IMR-90 (cell line): ENCODE measurements around the gene EXOC4.

ENCODE experiments used
- CEBPB ChIP-seq: IDR thresholded peaks from 2 replicates; pipeline ENCODE4 v1.6.1; 2012; ENCODE audit warnings: low read depth, low read length, improper control_type of control experiment
- CHD1 ChIP-seq: IDR thresholded peaks from 2 replicates; pipeline ENCODE4 v1.6.1; 2012; ENCODE audit warnings: low read depth, low read length, improper control_type of control experiment
- ELK1 ChIP-seq: fragments of 150-350 bp; IDR thresholded peaks from 2 replicates; pipeline ENCODE4 v1.6.1; 2016; ENCODE audit warnings: low read depth, mild to moderate bottlenecking, low read length, moderate library complexity, borderline replicate concordance
- MAFK ChIP-seq: IDR thresholded peaks from 2 replicates; pipeline ENCODE4 v1.6.1; 2012; ENCODE audit warnings: low read depth, low read length, improper control_type of control experiment
- MAZ ChIP-seq: IDR thresholded peaks from 2 replicates; pipeline ENCODE4 v1.6.1; 2012; ENCODE audit warnings: low read depth, mild to moderate bottlenecking, low read length, improper control_type of control experiment, moderate library complexity, borderline replicate concordance
- MXI1 ChIP-seq: IDR thresholded peaks from 2 replicates; pipeline ENCODE4 v1.6.1; 2012; ENCODE audit warnings: low read depth, mild to moderate bottlenecking, low read length, moderate library complexity, borderline replicate concordance
- NFE2L2 ChIP-seq: fragments of 150-350 bp; IDR thresholded peaks from 2 replicates; pipeline ENCODE4 v1.6.1; 2016; ENCODE audit warnings: low read depth, mild to moderate bottlenecking, low read length
- POLR2A ChIP-seq: IDR thresholded peaks from 2 replicates; pipeline ENCODE4 v1.6.1; 2012; ENCODE audit warnings: mild to moderate bottlenecking, low read depth, low read length
- RAD21 ChIP-seq: IDR thresholded peaks from 2 replicates; pipeline ENCODE4 v1.6.1; 2012; ENCODE audit warnings: low read length, improper control_type of control experiment
- RCOR1 ChIP-seq: IDR thresholded peaks from 2 replicates; pipeline ENCODE4 v1.6.1; 2012; ENCODE audit warnings: mild to moderate bottlenecking, low read length, improper control_type of control experiment; ENCODE audit not compliant: insufficient replicate concordance
- RFX5 ChIP-seq: IDR thresholded peaks from 2 replicates; pipeline ENCODE4 v1.8.0; 2012; ENCODE audit warnings: low read depth, mild to moderate bottlenecking, low read length, moderate library complexity
- SMC3 ChIP-seq: fragments of 150-350 bp; IDR thresholded peaks from 2 replicates; pipeline ENCODE4 v1.6.1; 2016; ENCODE audit warnings: low read depth, mild to moderate bottlenecking, antibody characterized with exemption, low read length, moderate library complexity
- USF2 ChIP-seq: fragments of 150-350 bp; IDR thresholded peaks from 2 replicates; pipeline ENCODE4 v1.6.1; 2017; ENCODE audit warnings: mild to moderate bottlenecking, antibody characterized with exemption, low read length, low read depth
- TF ChIP-seq, protein P1 (sequence below): conservative IDR thresholded peaks from 2 replicates; pipeline ENCODE4 v1.5.1; 2012; ENCODE audit warnings: mild to moderate bottlenecking, low read depth, low read length, improper control_type of control experiment

DNA sequence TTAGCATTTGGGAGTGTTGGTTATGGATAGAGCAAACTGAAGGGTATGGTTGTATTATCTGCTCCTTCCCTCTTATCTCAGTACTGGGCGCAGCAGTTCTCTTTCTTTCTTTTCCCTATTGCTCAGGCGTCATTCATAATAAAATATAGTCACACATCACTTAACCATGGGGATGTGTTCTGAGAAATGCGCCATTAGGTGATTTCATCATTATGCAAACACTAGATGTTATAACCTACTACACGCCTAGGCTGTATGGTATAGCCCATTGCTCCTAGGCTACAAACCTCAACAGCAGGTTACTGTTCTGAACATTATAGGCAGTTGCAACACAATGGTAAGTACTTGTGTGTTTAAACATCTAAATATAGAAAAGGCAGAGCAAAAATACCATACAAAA is 401.7 kb downstream of the EXOC4 start:
- TF ChIP-seq, protein P1, sequence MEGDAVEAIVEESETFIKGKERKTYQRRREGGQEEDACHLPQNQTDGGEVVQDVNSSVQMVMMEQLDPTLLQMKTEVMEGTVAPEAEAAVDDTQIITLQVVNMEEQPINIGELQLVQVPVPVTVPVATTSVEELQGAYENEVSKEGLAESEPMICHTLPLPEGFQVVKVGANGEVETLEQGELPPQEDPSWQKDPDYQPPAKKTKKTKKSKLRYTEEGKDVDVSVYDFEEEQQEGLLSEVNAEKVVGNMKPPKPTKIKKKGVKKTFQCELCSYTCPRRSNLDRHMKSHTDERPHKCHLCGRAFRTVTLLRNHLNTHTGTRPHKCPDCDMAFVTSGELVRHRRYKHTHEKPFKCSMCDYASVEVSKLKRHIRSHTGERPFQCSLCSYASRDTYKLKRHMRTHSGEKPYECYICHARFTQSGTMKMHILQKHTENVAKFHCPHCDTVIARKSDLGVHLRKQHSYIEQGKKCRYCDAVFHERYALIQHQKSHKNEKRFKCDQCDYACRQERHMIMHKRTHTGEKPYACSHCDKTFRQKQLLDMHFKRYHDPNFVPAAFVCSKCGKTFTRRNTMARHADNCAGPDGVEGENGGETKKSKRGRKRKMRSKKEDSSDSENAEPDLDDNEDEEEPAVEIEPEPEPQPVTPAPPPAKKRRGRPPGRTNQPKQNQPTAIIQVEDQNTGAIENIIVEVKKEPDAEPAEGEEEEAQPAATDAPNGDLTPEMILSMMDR, result no peak
- TF ChIP-seq POLR2A (no peak), RFX5 (no peak), CEBPB (no peak), CHD1 (no peak), USF2 (no peak), ELK1 (no peak), NFE2L2 (no peak), RAD21 (no peak), MAZ (no peak), RCOR1 (no peak), MXI1 (no peak), SMC3 (no peak), MAFK (no peak)
